T1000 (cell line): ENCODE data around the gene ZNF100.
"Not testable (repeated sequence)": the region's sequence is repeated elsewhere in the genome, so short reads cannot be mapped to it uniquely, and the experiment has no call there.

ENCODE experiments used
- DNase-seq: peaks from one replicate; lab custom pipeline; 2025; ENCODE audit warnings: mixed read lengths; lab: John Stamatoyannopoulos, UW

The ZNF100 gene

DNA sequence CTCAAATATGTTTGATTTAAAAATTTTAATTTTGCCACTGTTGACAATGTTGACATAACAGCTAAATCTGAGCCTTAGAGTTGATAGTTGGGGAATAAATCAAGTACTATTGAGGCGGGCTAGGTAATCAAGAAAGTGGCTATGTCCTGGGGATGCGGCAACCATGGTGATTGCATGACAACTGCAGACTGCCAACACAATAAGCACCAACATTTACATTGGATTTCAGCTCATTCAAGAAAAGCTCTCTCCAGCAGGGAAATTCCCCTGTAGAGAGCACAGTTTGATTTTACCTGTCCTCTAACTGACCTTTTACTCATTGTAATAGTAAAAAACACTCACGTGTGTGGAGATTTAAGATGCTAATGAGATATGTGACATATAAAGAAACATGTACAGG is 63.1 kb downstream of the ZNF100 start:
- no peak for DNase-seq

- DNase-seq, result no peak
Observed at GRCh38 chr19:21699197-21699596, 68.2 kb downstream of the ZNF100 start.

DNA sequence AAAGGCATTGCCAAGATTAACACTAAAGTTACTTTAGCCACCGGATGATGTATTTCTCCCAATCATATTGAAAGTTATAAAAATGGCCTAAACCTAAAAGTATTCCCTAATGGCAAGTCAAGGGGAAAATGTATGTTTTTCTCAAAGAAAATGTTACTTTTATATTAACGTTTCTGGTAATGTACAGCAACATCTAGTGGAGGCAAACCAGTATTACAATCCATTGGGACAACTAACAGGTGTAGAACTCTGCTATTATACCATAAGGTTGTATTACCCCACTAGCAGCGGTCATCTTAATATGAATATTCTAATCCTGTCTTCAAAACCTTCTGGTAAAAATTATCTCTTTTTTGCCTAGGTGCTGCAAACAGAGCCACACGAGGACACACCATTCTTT is 69.2 kb downstream of the ZNF100 start:
- DNase-seq, result no peak

DNA sequence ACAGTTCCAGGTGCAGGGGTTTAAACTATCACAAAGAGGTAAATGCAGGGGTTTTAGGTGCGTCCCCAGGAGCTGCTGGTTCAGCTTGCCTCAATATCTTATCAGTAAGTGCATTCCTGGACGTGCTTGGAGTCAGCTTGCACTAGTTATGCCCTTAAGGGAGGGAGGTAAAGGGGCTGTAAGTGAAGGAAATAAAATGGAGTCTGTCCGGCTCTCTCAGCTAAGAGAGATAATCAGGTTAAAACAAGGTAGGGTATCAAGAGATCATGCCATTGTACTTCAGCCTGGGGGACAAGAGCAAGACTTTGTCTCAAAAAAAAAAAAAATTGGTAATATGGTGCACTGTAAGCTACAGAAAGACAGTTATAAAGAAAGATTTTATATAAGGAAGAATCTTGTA is 69.7 kb downstream of the ZNF100 start:
- no peak for DNase-seq

DNA sequence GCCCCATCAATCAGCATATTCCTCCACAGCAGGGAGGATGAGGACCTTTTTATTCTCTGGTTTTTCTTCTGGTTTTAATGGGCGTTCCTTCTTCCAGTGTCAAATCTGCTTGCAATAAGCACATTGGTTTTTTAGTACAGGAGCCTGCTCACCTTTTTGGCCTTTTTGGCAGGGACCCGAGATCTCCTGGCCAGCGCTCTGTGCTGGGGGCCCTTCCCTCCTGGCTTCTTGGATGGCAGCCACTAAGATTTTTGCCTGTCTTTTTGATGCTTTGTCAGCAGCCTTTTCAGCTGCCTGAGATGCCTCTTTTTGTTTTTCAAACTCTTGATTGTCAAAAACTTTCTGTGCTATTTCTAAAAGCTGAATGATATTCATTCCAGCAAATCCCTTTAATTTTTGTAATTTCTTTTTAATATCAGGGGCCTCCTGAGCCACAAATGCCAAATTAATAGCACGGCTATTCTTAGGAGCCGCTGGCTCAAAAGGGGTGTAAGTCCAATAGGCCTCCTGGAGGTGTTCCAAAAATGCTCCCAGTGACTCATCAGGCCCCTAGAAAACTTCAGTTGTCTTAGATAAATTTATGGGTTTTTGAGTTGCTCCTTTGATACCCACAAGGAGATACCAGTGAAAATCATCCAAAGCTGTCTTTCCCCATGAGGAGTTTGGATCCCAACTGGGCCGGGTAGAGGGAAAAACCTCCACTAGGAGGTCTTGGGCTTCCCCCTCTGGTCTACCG is 73.0 kb downstream of the ZNF100 start:
- DNase-seq, result no peak

GRCh38 chr19:21693399-21693798 is 74.0 kb downstream of the ZNF100 start:
- no peak for DNase-seq

- DNase-seq, result no peak
Observed at GRCh38 chr19:21691661-21692060, 75.7 kb downstream of the ZNF100 start.

DNA sequence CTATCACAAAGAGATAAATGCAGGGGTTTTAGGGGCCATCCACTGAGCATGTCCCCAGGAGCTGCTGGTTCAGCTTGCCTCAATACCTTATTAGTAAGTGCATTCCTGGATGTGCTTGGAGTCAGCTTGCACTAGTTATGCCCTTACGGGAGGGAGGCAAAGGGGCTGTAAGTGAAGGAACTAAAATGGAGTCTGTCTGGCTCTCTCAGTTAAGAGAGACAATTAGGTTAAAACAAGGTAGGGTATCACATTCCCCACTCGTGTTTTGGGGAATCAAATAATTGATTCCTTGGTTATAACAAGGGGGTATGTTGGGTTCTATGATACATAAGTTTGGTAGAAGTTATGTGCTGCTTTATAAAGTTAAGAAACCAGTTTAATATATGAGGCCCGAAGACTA is 78.9 kb downstream of the ZNF100 start:
- DNase-seq, result no peak

DNA sequence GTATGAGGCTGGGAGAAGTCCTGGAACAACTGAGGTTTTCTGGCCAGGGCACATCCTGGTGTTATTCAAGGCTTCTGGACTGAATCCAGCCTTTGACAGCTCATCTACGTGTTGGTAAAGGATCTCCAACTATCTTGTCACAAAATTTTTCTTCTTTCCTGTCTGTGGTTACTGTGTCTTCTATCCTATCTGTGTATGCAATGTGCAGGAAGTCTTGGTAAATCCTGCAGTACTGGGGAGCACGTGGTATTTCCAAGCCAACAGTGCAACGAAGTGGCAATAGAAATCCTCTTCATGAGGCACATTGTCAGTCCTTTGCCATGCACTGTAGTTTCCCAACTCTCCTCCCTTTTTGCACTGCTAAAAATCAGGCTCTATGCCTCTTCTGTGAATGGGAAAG is 86.7 kb downstream of the ZNF100 start:
- no peak for DNase-seq

DNA sequence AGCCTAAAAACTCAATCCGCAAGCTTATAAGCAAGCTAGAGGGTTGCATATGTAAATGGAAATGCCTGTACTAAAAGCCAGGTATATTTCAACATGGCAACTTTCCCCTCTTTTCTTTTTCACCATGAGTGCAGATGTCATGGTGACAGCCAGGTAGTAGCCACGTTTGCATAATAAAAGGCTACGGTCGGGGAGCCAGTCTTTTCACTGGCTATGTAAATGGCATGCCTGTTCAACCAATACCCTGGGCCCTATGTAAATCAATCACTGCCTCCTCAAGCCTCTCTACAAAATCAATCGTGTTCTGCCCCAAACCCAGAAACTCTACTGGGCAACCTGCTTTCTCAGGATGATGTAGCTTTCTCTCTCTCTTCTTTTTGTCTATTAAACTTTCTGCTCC is 87.4 kb downstream of the ZNF100 start:
- DNase-seq, result no peak

DNA sequence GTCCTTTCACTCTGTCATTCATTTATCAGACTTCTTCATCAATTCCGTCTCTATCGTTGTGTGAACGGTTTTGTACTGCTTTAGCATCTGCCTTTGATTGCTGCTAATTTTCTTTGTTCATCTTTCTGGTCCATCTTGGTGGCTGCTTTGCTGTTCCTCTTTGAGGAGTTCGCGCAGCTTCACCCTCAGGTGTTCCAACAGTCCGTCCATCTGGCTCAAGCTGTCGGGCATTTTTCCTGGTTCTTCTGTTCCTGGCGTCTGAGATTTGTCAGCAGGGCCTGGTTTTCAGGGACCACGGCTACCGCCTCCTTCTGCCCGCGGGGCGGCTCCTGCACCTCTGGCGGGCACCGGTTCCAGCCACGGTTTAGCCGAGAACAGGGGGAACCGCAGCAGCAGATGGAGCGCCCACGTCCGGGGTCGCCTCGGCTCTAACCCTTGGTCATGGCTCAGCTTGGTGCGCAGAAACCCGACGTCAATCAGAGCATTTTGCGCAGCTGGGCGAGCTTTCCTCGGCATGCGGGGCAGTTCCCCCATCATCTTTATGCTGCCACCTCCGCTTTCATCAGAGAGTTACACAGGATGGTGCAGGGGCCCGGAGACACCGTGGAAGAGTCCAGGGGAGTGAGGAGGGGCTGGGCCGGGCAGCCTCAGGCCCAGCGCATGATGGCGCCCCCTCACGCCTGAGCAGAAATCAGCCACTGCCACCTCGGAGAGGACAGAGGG is 89.5 kb downstream of the ZNF100 start:
- DNase-seq, result no peak

GRCh38 chr19:21674454-21674853 is 92.9 kb downstream of the ZNF100 start:
- no peak for DNase-seq

DNA sequence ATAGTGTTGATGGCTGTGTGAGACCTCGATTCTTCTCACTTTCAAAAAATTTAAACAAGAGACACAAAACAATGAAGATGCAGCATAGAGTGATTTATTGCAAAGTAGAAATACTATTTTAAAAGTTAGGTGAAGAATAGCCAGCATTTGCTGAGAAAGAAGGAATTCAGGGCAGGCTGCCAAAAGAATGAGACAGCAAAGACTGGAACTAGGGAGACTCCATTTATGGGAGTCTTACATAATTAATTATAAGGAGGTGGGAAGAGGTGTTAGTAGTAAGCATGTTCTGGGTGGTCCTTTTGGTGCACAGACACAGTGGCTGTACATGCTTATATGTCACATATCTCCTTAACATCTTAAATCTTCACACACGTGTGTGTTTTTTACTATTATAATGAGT is 93.9 kb downstream of the ZNF100 start:
- not testable (repeated sequence) for DNase-seq
